HCT116 (cell line): ENCODE data around the gene ARAP1. TPM values are rescaled to one million over a fixed set of nuclear protein-coding genes. Genes with fewer than 3 reads are reported as not detected.

ENCODE experiments used
- ATAC-seq: fragments of 200-7000 bp; cut with Tn5 transposase; 2 replicates; pipeline ENCODE4 v1.9.1; 2020; ENCODE audit warnings: mild to moderate bottlenecking, moderate library complexity
- BruUV-seq: library from RNA; stranded (reverse); fragments of 400-500 nt; replicated peaks from 2 replicates; lab custom pipeline; 2021; lab: Mats Ljungman, UMichigan
- CTCF ChIA-PET: fragments of 300-600 bp; sonication (Branson Sonifier 250); formaldehyde crosslinking; loops from one replicate; lab custom pipeline; 2021; ENCODE audit warnings: antibody characterized with exemption; lab: Charles Lee
- POLR2A ChIA-PET: fragments of 300-600, 350-600 bp; sonication (Branson Sonifier 250); formaldehyde crosslinking; loops from one replicate; lab custom pipeline; 2021; ENCODE audit warnings: antibody characterized with exemption; lab: Charles Lee
- RAD21 ChIA-PET, 2 experiments: fragments of 300-600 bp; sonication (Branson Sonifier 250); formaldehyde crosslinking; loops; one replicate each; lab custom pipeline; 2023; ENCODE audit warnings: low total read pairs in 2 of 2; ENCODE audit not compliant: uncharacterized antibody in 2 of 2, unreplicated experiment in 2 of 2, low non-redundant PET in 1 of 2; lab: Charles Lee
- DNase-seq: peaks from one replicate; pipeline ENCODE4 v3.0.0-alpha.2; 2010; ENCODE audit warnings: low read depth, low spot score
- H2AFZ ChIP-seq: fragments of 200-600 bp; shearing (Covaris generic), sonication (generic); 2 replicates; pipeline ENCODE4 v1.6.1; 2017; ENCODE audit warnings: low read depth, mixed run types, mixed read lengths, antibody characterized with exemption, low read length; ENCODE audit not compliant: poor library complexity, severe bottlenecking
- H3K27ac ChIP-seq: 2 replicates; pipeline ENCODE4 v1.5.1; 2012; ENCODE audit warnings: low read depth, low read length
- H3K27me3 ChIP-seq: fragments of 200-600 bp; sonication (generic); 2 replicates; pipeline ENCODE4 v1.6.1; 2016; ENCODE audit warnings: mixed run types, low read length, mixed read lengths; ENCODE audit not compliant: insufficient read depth
- H3K36me3 ChIP-seq, 2 experiments: fragments of 200-500 bp in 1 of 2; fragments of 200-600 bp in 1 of 2; sonication (Bioruptor generic) in 1 of 2; sonication (generic) in 1 of 2; 2 replicates each; pipeline versions ENCODE4 v1.5.1 to v1.6.1; 2014 to 2016; ENCODE audit warnings: low read length in 2 of 2, inconsistent platforms in 1 of 2, mixed read lengths in 1 of 2, mixed run types in 1 of 2; ENCODE audit not compliant: insufficient read depth in 2 of 2, control insufficient read depth in 1 of 2
- H3K4me1 ChIP-seq, 2 experiments: fragments of 200-600 bp in 1 of 2; sonication (generic) in 1 of 2; 2 replicates each; pipeline versions ENCODE4 v1.5.1 to v1.6.1; 2012 to 2017; ENCODE audit warnings: low read length in 2 of 2, inconsistent platforms in 1 of 2, mild to moderate bottlenecking in 1 of 2, mixed read lengths in 1 of 2, mixed run types in 1 of 2, moderate library complexity in 1 of 2; ENCODE audit not compliant: insufficient read depth in 2 of 2, control insufficient read depth in 1 of 2
- H3K4me2 ChIP-seq: fragments of 200-600 bp; sonication (generic); 2 replicates; pipeline ENCODE4 v1.6.1; 2017; ENCODE audit warnings: mixed run types, low read length, mixed read lengths
- H3K4me3 ChIP-seq, 2 experiments: fragments of 200-600 bp in 1 of 2; sonication (generic) in 1 of 2; replicated peaks in 1 of 2; 2 replicates each; pipeline ENCODE4 v1.5.1; 2011 to 2016; ENCODE audit warnings: low read length in 2 of 2, control low read depth in 1 of 2, low read depth in 1 of 2, mild to moderate bottlenecking in 1 of 2, mixed read lengths in 1 of 2, mixed run types in 1 of 2
- H3K79me2 ChIP-seq: fragments of 200-600 bp; sonication (generic); 2 replicates; pipeline ENCODE4 v1.6.1; 2017; ENCODE audit warnings: mild to moderate bottlenecking, mixed run types, low read length, moderate library complexity, mixed read lengths; ENCODE audit not compliant: insufficient read depth
- H3K9ac ChIP-seq: fragments of 200-600 bp; sonication (generic); 2 replicates; pipeline ENCODE4 v1.6.1; 2016; ENCODE audit warnings: low read length, mixed read lengths
- H3K9me2 ChIP-seq: fragments of 200-600 bp; sonication (generic), shearing (Covaris generic); 2 replicates; pipeline ENCODE4 v1.6.1; 2017; ENCODE audit warnings: mixed run types, mild to moderate bottlenecking, moderate library complexity; ENCODE audit not compliant: insufficient read depth
- H3K9me3 ChIP-seq, 2 experiments: fragments of 200-500 bp in 1 of 2; fragments of 200-600 bp in 1 of 2; sonication (Bioruptor generic) in 1 of 2; sonication (generic) in 1 of 2; 2 replicates each; pipeline ENCODE4 v1.6.1; 2014 to 2017; ENCODE audit warnings: low read length in 2 of 2, mixed read lengths in 2 of 2, inconsistent platforms in 1 of 2, low read depth in 1 of 2, mild to moderate bottlenecking in 1 of 2, mixed run types in 1 of 2, moderate library complexity in 1 of 2; ENCODE audit not compliant: control insufficient read depth in 1 of 2, insufficient read depth in 1 of 2
- H4K20me1 ChIP-seq: fragments of 200-600 bp; sonication (generic), shearing (Covaris generic); 2 replicates; pipeline ENCODE4 v1.6.1; 2017; ENCODE audit warnings: mixed run types, mild to moderate bottlenecking, moderate library complexity; ENCODE audit not compliant: insufficient read depth
- ATF3 ChIP-seq: IDR thresholded peaks from 2 replicates; pipeline ENCODE4 v1.6.1; 2012
- CBX3 ChIP-seq: IDR thresholded peaks from 2 replicates; pipeline ENCODE4 v1.6.1; 2012; ENCODE audit warnings: low read depth
- CEBPB ChIP-seq: IDR thresholded peaks from 2 replicates; pipeline ENCODE4 v1.6.1; 2012; ENCODE audit warnings: low read depth
- CTCF ChIP-seq, 3 experiments: fragments of 200-600 bp in 1 of 3; sonication (generic) in 1 of 3; IDR thresholded peaks in 2 of 3; conservative IDR thresholded peaks in 1 of 3; 2 replicates each; pipeline ENCODE4 v1.5.1; 2012 to 2017; ENCODE audit warnings: low read depth in 2 of 3, low read length in 2 of 3, antibody characterized with exemption in 1 of 3, borderline replicate concordance in 1 of 3, control low read depth in 1 of 3, mild to moderate bottlenecking in 1 of 3, mixed read lengths in 1 of 3, mixed run types in 1 of 3, moderate library complexity in 1 of 3; ENCODE audit not compliant: insufficient read depth in 1 of 3
- EGR1 ChIP-seq: IDR thresholded peaks from 2 replicates; pipeline ENCODE4 v1.6.1; 2012; ENCODE audit warnings: low read depth
- ELF1 ChIP-seq: IDR thresholded peaks from 2 replicates; pipeline ENCODE4 v1.6.1; 2012; ENCODE audit warnings: low read depth, borderline replicate concordance
- EZH2phosphoT487 ChIP-seq: fragments of 200-600 bp; IDR thresholded peaks from 2 replicates; pipeline ENCODE4 v1.6.1; 2018; ENCODE audit warnings: antibody characterized with exemption, borderline replicate concordance
- FOSL1 ChIP-seq: IDR thresholded peaks from 2 replicates; pipeline ENCODE4 v1.6.1; 2012; ENCODE audit warnings: low read depth
- JUND ChIP-seq: IDR thresholded peaks from 2 replicates; pipeline ENCODE4 v1.6.1; 2012
- MAX ChIP-seq: IDR thresholded peaks from 2 replicates; pipeline ENCODE4 v1.6.1; 2012
- POLR2AphosphoS5 ChIP-seq: IDR thresholded peaks from 2 replicates; pipeline ENCODE4 v1.6.1; 2011; ENCODE audit warnings: mild to moderate bottlenecking, low read depth, low read length, moderate library complexity
- SP1 ChIP-seq: IDR thresholded peaks from 2 replicates; pipeline ENCODE4 v1.6.1; 2012; ENCODE audit warnings: low read depth
- ZFX ChIP-seq: fragments of 450-650 bp; IDR thresholded peaks from 2 replicates; pipeline ENCODE4 v1.6.1; 2017
- intact Hi-C: fragments of 100-400 bp; cut with micrococcal nuclease; formaldehyde crosslinking; loops from 2 replicates; pipeline ENCODE4 v1.10.0; 2022
- total RNA-seq: library from RNA; stranded (reverse); gene quantifications from one replicate; pipeline ENCODE4 v1.2.1, GENCODE V29; 2021; ENCODE audit not compliant: unreplicated experiment

The ARAP1 gene
- total RNA-seq, 1 experiment from 2014 or later: 57.4 TPM

- H4K20me1 ChIP-seq: no peaks in the 10 kb centered on the region
These were observed 100.1 kb downstream of the ARAP1 start for GRCh38 chr11:72652133-72652532.

More at GRCh38 chr11:72652133-72652532, 100.1 kb downstream of the ARAP1 start:
- ChIA-PET RAD21 (no interaction called here), CTCF (no interaction called here)
- no peaks in the 10 kb centered on the region for H3K79me2 ChIP-seq
- DNase-seq: no peak
- H3K36me3 ChIP-seq: no peaks in the 10 kb centered on the region
- H3K4me3 ChIP-seq: no peak overlapping the region
- H2AFZ ChIP-seq: no peak overlapping the region
- intact Hi-C loops: no loop called here
- no peak overlapping the region for H3K9ac ChIP-seq
- H3K27me3 ChIP-seq: no peaks in the 10 kb centered on the region
- no peaks in the 10 kb centered on the region for H3K9me2 ChIP-seq
- no peak overlapping the region for H3K4me2 ChIP-seq
- no peaks in the 10 kb centered on the region for H3K4me1 ChIP-seq
- no peaks in the 10 kb centered on the region for H3K9me3 ChIP-seq
- no TSS peak for BruUV-seq
- no peak overlapping the region for H3K27ac ChIP-seq
- TF ChIP-seq SP1 (no peak), MAX (no peak), ELF1 (no peak), FOSL1 (no peak), CEBPB (no peak), EZH2phosphoT487 (no peak), ATF3 (no peak), CBX3 (no peak), CTCF (IDR thresholded peaks at IDR 0.05 in 2 of 3, conservative IDR thresholded peaks at IDR 0.05 in 1 of 3; ENCODE audit: borderline replicate concordance in 1 of 3, insufficient read depth in 1 of 3, low read depth in 2 of 3, low read length in 2 of 3) (no peak), JUND (no peak), EGR1 (no peak), POLR2AphosphoS5 (no peak), ZFX (no peak)
- TF ChIP-seq, all 23 proteins: peak for 0
- POLR2A ChIA-PET: no interaction called here
- ATAC-seq: no peak
